Upper lobe of left lung (tissue), 6 donors: Measurements from ENCODE around the gene PCMTD2. TPM values are rescaled to one million over a fixed set of nuclear protein-coding genes. Genes with fewer than 3 reads are reported as not detected.

Experiments used
- ATAC-seq, 2 donors: fragments of 200-7000 bp; cut with Tn5 transposase; one replicate each; pipeline ENCODE4 v1.9.1; 2022; ENCODE audit warnings: mild to moderate bottlenecking in 2 of 2, moderate library complexity in 2 of 2; ENCODE audit not compliant: low FRiP score in 2 of 2
- DNase-seq, 2 donors: peaks; one replicate each; pipeline ENCODE4 v3.0.0-alpha.2; 2019 to 2020
- H3K27ac ChIP-seq, 4 donors: fragments of 200-600 bp; sonication (generic); one replicate each; pipeline ENCODE4 v1.5.1; 2016 to 2019
- H3K27me3 ChIP-seq, 4 donors: fragments of 200-600 bp; sonication (generic); one replicate each; pipeline ENCODE4 v1.5.1; 2017 to 2019
- H3K36me3 ChIP-seq, 4 donors: fragments of 200-600 bp; sonication (generic); one replicate each; pipeline ENCODE4 v1.5.1; 2016 to 2019
- H3K4me1 ChIP-seq, 4 donors: fragments of 200-600 bp; sonication (generic); one replicate each; pipeline ENCODE4 v1.5.1; 2018 to 2019
- H3K4me3 ChIP-seq, 4 donors: fragments of 200-600 bp; sonication (generic); one replicate each; pipeline ENCODE4 v1.5.1; 2017 to 2019; ENCODE audit warnings: mild to moderate bottlenecking in 2 of 4, moderate library complexity in 1 of 4
- H3K9me3 ChIP-seq, 4 donors: fragments of 200-600 bp; sonication (generic); one replicate each; pipeline ENCODE4 v1.5.1; 2018 to 2019
- CTCF ChIP-seq, 6 experiments: fragments of 450-650 bp in 4 of 6; fragments of 200-600 bp in 2 of 6; sonication (generic) in 2 of 6; IDR thresholded peaks; one replicate each; pipeline ENCODE4 v1.5.1; 2016 to 2019; ENCODE audit warnings: antibody characterized with exemption in 6 of 6
- EP300 ChIP-seq, 4 donors: sonication (generic); formaldehyde crosslinking; IDR thresholded peaks; one replicate each; pipeline ENCODE4 v1.5.1; 2017; ENCODE audit warnings: antibody characterized with exemption in 4 of 4, control low read depth in 2 of 4
- POLR2A ChIP-seq, 4 donors: fragments of 450-650 bp; IDR thresholded peaks; one replicate each; pipeline ENCODE4 v1.5.1; 2016 to 2017; ENCODE audit warnings: antibody characterized with exemption in 4 of 4, mild to moderate bottlenecking in 2 of 4
- POLR2AphosphoS5 ChIP-seq, 2 donors: sonication (generic); formaldehyde crosslinking; IDR thresholded peaks; one replicate each; pipeline ENCODE4 v1.5.1; 2017; ENCODE audit warnings: antibody characterized with exemption in 2 of 2
- WGBS, 2 donors: methylation state at CpG; one replicate each; pipeline ENCODE4 v1.1.5; 2017 to 2018; 5-methylcytosine and 5-hydroxymethylcytosine counted together
- total RNA-seq, 6 donors: library from RNA; depleted of rRNA in 4 of 6; stranded (reverse); fragments of >200 nt in 4 of 6; gene quantifications; one replicate each; pipeline versions ENCODE4 v1.1.0 to v1.2.1, GENCODE V29; 2016 to 2021
- donor health status: DM: no; HTN: no; CAD: no; lungs with moderate emphysema.
- donor health status: DM: no; HTN: yes; CAD: no; lungs with severe emphysema.

The PCMTD2 gene
- total RNA-seq, 6 donors from 2014 or later: 37.4 to 95.3 (median 44.4) TPM

- 71 to 75% methylated on average over 4 to 7 of the region's 7 CpGs for WGBS, 2 donors
- no peak for DNase-seq
- Histone ChIP-seq H3K36me3 (no peaks in the 10 kb centered on the region), H3K27ac (no peak overlapping the region), H3K27me3 (no peaks in the 10 kb centered on the region), H3K4me3 (no peak overlapping the region), H3K4me1 (no peaks in the 10 kb centered on the region), H3K9me3 (no peaks in the 10 kb centered on the region)
- TF ChIP-seq CTCF (IDR thresholded peaks at IDR 0.05) (no peak), EP300 (IDR thresholded peaks at IDR 0.05) (no peak), POLR2A (IDR thresholded peaks at IDR 0.05) (no peak), POLR2AphosphoS5 (IDR thresholded peaks at IDR 0.05) (no peak)
- ATAC-seq: no peak
These were observed 16.6 kb upstream of the PCMTD2 start for GRCh38 chr20:64238851-64239387.

- TF ChIP-seq POLR2A (IDR thresholded peaks at IDR 0.05): no peak
- TF ChIP-seq CTCF (IDR thresholded peaks at IDR 0.05): no peak
- TF ChIP-seq POLR2AphosphoS5 (IDR thresholded peaks at IDR 0.05): no peak
- no peak for TF ChIP-seq EP300 (IDR thresholded peaks at IDR 0.05)
- no peak overlapping the region for H3K4me3 ChIP-seq
- no peaks in the 10 kb centered on the region for H3K27me3 ChIP-seq
- H3K36me3 ChIP-seq: no peaks in the 10 kb centered on the region
- H3K9me3 ChIP-seq: no peaks in the 10 kb centered on the region
- DNase-seq (no peak), ATAC-seq (peak in 1 of 2 donors; percentile 40)
- H3K27ac ChIP-seq: no peak overlapping the region
- WGBS, 2 donors: 87 to 90% methylated on average over 7 to 19 of the region's 19 CpGs
- H3K4me1 ChIP-seq: no peaks in the 10 kb centered on the region
These were observed 15.9 kb upstream of the PCMTD2 start for GRCh38 chr20:64239449-64240242.

- TF ChIP-seq POLR2AphosphoS5 (IDR thresholded peaks at IDR 0.05): no peak
- TF ChIP-seq EP300 (IDR thresholded peaks at IDR 0.05): no peak
- no peak for TF ChIP-seq CTCF (IDR thresholded peaks at IDR 0.05)
- no peak for TF ChIP-seq POLR2A (IDR thresholded peaks at IDR 0.05)
These were observed 15.1 kb upstream of the PCMTD2 start for GRCh38 chr20:64240243-64241015.

GRCh38 chr20:64241061-64241460 is 14.5 kb upstream of the PCMTD2 start:
- WGBS, 2 donors: 75 to 80% methylated on average over 8 of the region's 8 CpGs
- TF ChIP-seq EP300 (IDR thresholded peaks at IDR 0.05): no peak
- Histone ChIP-seq H3K4me1 (no peaks in the 10 kb centered on the region), H3K27ac (no peak overlapping the region), H3K9me3 (no peaks in the 10 kb centered on the region), H3K27me3 (no peaks in the 10 kb centered on the region), H3K4me3 (no peak overlapping the region), H3K36me3 (no peaks in the 10 kb centered on the region)
- no peak for DNase-seq
- no peak for ATAC-seq

More at GRCh38 chr20:64240243-64241015, 15.1 kb upstream of the PCMTD2 start:
- 93 to 94% methylated on average over 25 to 26 of the region's 26 CpGs for WGBS, 2 donors
- no peaks in the 10 kb centered on the region for H3K4me1 ChIP-seq
- no peak overlapping the region for H3K4me3 ChIP-seq
- H3K27me3 ChIP-seq: no peaks in the 10 kb centered on the region
- H3K36me3 ChIP-seq: no peaks in the 10 kb centered on the region
- H3K27ac ChIP-seq: no peak overlapping the region
- H3K9me3 ChIP-seq: no peaks in the 10 kb centered on the region
- DNase-seq (peak in 1 of 2 donors; percentile 4), ATAC-seq (no peak)
